Stimulated activated CD4-positive, alpha-beta T cell treated with anti-CD3 and anti-CD28 coated beads, Interleukin-4, amount 100 ng/mL, for 4 hours (primary cell): ENCODE results near the gene EFNA5.
A peak's percentile ranks its signal among the peaks of the same experiment; 100 is the strongest.

ENCODE experiments used
- DNase-seq, 2 experiments: peaks; one replicate each; pipeline ENCODE4 v3.0.0-alpha.2; 2020

The EFNA5 gene

GRCh38 chr5:107670932-107671741, at the start of gene EFNA5:
Gene EFNA5, minus strand, starts transcription at chr5:107670937.
- DNase-seq: peak in 1 of 2 experiments; percentile 5

DNA sequence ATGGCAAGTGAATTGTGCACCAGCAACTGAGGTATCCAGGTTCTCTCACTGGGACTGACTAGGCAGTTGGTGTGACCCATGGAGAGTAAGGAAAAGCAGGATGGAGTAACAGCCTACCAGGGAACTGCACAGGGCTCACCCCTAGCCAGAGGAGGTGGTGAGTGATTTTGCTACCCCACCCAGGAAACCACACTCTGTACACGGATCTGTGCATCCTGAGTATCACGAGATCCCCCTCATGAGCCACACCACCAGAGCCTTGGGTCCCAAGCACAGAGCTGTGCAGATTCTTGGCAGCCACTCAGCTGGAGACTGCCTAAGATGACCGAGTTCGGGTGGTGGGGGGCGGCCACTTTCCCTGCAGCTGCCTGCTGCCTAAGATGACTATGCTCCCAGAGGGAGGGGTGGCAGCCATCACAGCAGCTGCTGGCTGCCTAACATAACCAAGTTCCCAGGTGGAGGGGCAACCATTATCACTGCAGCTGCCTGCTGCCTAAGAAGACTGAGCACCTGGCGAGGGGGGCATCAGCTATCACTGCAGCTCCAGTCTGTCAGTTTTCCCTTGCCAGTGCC, 48.4 kb upstream of the EFNA5 start:
- no peak for DNase-seq

DNA sequence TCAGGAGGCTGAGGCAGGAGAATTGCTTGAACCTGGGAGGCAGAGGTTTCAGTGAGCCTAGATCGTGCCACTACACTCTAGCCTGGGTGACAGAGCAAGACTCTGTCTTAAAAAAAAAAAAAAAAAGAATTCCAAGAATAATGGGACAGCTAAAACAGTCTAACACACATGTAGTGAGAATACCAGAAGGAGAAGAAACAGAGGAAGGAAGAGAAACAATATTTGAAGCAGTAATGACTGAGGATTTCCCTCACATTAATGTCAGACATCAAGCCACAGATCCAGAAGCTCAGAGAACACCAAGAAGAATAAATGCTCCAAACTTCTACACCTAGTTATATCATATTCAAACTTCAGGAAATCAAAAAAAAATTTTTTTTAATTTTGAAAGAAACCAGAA, 47.1 kb upstream of the EFNA5 start:
- DNase-seq: no peak

DNA sequence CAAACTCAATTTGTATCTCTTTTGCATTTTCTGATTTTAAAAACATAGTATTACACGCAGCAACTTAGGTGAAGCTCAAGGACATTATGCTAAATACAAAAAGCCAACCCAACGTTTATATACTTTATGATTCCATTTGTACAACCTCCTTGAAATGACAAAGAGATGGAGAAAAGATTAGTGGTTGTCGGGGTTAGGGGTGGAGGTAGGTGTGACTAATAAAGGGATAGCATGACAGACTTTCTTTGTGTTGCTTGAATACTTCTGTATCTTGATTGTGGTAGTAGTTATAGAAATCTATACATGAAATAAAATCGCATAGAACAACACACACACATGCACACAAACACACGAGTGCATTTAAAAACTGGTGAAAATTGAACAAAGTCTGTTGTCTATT, 42.5 kb upstream of the EFNA5 start:
- DNase-seq: no peak

DNA sequence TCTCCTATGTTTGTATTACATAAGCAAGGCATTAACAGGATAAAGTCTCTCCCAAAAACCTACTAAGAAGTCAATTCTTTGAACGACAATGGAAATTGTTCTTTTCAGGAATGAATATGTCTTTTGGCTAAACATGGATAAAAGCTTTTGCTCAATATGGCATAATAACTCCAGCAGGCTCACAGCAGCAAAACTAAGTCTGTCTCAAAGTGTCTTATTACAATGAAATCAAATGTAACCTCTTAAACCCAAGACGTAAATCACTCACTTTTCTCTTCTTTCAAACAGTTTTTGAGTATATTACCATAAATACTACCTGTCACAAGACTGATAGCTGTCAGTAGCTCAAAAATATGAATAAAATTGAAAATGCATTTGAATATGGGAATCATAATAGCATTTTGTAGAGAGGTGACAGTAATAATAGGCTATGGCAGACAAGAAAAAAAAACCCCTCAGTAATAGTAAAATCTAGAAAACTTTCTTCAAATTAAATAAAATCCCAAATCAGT, 41.7 kb upstream of the EFNA5 start:
- DNase-seq: no peak

GRCh38 chr5:107705402-107706014, 34.8 kb upstream of the EFNA5 start:
- DNase-seq: no peak

DNA sequence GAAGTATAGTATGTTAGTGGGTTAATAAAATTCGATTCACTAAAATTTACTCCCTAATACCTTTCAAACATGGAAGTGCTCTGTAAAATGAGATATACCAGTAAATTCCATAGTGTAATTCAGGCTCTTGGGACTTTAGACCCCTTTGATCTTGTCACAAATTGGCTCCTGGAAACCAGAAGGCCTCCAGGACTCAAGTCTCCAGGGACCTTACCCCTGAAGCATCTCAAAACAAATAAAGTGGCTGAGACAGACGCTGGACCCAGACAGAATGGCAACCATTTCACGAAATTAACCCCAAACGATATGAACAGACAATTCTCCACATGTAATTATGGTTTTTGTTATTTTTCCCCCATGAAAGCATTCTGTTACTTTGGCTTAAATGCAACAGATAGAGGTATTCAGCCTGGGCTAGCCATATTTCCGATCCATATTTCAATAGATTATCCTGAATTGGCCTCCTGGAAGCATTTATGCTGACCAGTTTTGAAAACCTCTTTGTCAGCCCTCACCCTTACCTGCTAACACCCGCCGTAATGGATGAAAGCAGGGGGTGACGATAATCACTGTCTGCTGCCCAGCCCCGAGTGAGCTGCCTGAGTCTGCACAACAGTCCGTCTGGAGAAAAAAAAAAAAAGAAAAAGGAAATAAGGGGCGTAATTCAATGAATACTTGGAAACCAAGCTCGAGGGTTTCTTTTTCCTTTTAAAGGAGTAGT, 34.1 kb upstream of the EFNA5 start:
- no peak for DNase-seq

DNA sequence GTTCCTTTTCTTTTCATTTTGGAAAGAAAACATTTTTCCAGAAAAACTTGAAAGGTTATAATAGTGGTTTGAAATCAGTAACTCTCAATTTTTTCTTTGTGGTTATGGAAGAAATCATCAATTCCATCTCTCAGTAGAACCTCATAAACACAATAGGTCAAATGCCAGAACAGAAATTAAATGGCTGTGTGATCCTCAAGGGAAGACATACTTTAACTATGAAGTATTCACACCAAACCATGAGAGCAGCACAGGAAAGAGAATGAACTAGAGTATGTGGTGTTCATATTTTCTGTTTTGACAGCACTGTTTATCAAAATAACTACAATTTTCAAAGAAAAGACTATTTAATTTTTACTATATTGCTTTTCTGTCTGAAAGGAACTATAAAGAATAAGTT, 29.7 kb upstream of the EFNA5 start:
- DNase-seq: no peak

DNA sequence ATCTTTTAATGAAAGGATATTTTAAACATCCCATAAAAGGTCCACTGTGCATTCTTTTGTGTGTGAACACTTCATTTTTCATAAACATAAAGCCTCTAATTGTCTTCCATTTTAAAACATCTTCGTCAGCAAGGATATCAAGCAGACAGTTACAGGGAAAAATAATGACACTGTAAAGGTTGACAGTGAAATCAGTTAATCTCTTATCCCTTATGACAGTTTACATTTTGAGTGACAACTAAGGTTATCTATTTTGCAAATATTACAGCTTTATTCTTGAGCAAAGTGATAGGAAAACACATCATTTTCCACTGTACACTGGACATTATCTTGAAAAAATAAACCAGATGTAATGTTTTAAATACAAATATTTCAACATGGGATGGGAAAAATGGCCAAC, 28.7 kb upstream of the EFNA5 start:
- no peak for DNase-seq

DNA sequence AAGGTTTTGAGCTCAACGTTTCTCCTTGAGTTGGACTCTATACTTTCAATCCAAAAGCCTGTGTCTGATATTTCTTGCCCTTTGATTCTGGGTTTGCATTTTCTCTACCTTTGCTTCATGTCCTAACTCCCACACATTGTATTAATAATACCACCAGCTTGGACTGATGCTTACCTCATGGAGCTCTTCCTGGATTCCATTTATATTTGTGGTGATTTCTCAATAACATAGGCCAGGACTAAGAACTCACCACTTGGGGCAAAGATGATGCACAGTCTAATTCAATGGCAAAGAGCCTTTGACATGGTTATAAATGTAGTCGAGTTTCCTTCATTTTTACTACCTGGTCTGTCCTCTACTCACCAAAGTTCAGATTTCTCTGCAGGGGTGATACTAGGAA, 27.5 kb upstream of the EFNA5 start:
- DNase-seq: no peak

- no peak for DNase-seq
Observed at GRCh38 chr5:107696498-107696897, 25.8 kb upstream of the EFNA5 start.

GRCh38 chr5:107696080-107696479, 25.3 kb upstream of the EFNA5 start:
- no peak for DNase-seq

GRCh38 chr5:107687937-107688336, 17.2 kb upstream of the EFNA5 start:
- DNase-seq: no peak

- no peak for DNase-seq
Observed at GRCh38 chr5:107687404-107687803, 16.7 kb upstream of the EFNA5 start.

DNA sequence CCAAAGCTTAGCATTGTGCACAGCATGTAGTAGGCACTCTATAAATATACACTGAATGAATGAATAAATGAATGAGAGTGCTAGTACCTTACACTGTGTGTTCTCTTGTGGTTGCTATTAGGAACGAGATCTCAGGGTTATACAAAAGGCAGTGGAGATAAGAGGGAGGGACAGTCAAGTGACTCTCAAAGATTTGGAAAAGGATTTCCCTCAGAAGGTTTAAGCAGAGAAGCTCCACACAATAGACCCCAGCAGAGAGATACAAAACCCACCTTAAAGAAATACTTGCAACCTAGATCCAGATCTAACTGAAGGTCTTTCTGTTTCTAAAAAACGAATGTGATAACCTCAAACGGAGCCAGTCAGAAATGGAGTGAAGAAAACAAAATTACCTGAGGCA, 11.8 kb upstream of the EFNA5 start:
- DNase-seq: no peak

- DNase-seq: no peak
Observed at GRCh38 chr5:107680799-107681198, 10.1 kb upstream of the EFNA5 start.

DNA sequence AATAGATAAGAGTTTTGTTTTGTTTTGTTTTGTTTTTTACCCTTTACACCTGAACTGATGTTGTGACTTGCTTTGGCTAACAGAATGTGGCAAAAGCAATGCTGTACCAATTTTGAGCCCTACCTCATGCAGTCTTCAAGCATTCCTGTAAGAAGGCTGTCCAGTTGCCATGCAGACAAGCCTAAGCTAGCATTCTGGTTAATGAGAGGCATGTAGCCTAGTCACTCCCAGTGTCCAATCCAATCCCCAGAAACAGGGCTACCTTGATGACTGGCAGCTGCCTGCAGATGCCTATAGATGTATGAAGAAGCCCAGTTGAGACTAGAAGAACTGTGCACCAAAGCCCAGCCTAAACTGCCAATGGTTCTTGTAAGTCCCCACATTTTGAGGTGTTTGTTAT, 9.4 kb upstream of the EFNA5 start:
- no peak for DNase-seq

DNA sequence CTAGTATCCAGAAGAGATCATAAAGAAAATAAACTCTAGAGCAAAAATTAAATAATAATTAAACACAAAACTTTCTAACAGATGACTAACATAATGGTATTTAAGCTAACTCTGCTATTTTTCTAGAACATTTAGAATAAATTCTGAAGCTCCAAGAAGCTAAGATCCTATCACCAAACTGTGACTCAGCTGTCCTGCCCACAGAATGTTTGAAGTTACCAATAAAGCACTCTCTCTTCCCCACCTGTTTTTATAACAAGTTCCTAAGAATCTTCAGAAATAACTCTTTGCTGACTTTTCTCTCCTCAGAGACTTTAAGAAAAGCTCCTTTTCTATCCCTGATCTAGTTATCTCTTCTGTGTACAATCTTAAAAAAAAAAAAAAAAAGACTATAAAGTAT, 6.0 kb upstream of the EFNA5 start:
- no peak for DNase-seq

GRCh38 chr5:107675201-107675600, 4.5 kb upstream of the EFNA5 start:
- no peak for DNase-seq

DNA sequence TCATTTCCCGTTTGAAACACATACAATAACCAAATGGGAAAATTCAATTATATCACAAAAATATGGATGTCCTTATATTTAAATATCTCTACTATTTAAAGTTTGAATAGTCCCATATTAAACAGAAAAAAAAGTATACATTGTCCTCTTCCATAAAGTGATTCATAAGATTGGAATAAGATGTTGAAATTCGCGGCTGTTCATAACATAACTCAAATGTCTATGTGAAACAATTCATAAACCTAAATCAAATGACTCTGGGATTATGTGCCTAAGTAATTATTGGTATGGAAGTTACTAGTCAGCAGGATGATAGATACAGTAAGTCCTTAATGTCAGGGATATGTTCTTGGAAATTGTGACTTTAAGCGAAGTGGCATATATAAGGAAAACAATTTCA, 3.9 kb upstream of the EFNA5 start:
- DNase-seq: no peak

DNA sequence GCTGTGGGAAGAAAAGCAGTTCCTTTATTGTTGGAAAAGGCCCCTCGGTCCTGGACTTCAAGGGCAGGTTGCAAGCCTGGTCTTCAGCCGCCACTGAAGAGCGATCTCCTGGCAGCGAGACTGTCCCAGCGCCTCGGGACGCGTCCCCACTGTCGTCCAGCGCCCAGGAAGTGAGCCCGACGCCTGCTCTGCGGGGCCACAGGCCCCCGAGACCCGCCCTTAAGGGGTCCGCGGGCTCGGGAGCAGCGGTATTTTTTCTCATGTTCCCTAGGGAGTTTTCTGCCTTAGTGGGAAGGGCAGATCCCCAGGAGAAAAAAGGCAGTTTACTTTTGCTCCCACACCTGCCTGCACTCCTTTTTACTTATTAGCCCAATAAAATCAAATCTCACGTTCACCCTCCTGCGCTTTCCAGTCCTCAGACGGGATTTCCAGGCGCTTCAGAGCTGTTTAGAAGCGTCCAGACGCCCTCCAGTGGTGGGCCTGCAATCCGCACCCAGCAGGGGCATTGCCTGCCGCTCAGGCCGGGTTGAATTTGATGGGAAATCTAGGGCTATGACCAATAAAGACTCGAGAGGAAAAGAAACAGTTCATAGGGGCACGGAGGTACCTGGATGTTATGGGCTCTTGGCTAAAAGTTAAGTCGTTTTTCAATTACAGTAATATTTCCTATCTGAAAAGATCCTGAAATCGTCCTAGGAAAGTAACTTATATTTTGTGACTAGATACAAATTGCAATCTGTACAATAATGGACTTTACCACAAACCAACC, 2.8 kb upstream of the EFNA5 start:
- DNase-seq: peak; percentile 62 to 71

DNA sequence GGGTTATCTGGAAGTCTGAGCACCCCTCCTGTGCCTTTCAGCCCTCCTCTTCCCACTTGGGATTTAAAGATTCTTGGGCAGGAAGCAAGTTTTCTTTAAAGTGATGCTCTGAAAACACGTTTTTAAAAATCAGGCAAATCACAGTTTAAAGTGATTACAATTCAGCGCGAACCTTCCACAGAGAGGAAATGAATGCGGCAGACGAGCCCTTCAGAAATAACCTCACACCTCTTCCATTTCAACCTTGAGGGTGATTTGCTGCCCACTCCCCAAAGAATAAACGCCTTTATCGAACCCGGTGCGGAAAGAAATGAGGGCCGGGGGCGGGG, 2.3 kb upstream of the EFNA5 start:
- no peak for DNase-seq
